Lung (tissue), 12 donors: Measurements from ENCODE around the gene SPACA5. TPM values are rescaled to one million over a fixed set of nuclear protein-coding genes. Genes with fewer than 3 reads are reported as not detected.

Experiments
- ATAC-seq: fragments of 200-7000 bp; cut with Tn5 transposase; one replicate; pipeline ENCODE4 v1.9.1; 2020; ENCODE audit warnings: moderate number of reproducible peaks; ENCODE audit not compliant: insufficient read depth, low FRiP score
- DNase-seq, 3 donors: peaks; one replicate each; pipeline ENCODE4 v3.0.0-alpha.2; 2013 to 2017
- H3K27ac ChIP-seq, 2 donors: one replicate each; pipeline ENCODE4 v1.5.1; 2013; ENCODE audit warnings: mild to moderate bottlenecking in 2 of 2, moderate library complexity in 2 of 2, control low read depth in 1 of 2, inconsistent platforms in 1 of 2, low read depth in 1 of 2, low read length in 1 of 2
- H3K27me3 ChIP-seq, 3 donors: one replicate each; pipeline ENCODE4 v1.5.1; 2013; ENCODE audit warnings: low read length in 2 of 3; ENCODE audit not compliant: control insufficient read depth in 3 of 3, insufficient read depth in 3 of 3
- H3K36me3 ChIP-seq, 4 donors: one replicate each; pipeline ENCODE4 v1.5.1; 2013; ENCODE audit warnings: low read length in 4 of 4, mild to moderate bottlenecking in 1 of 4, moderate library complexity in 1 of 4; ENCODE audit not compliant: control insufficient read depth in 4 of 4, insufficient read depth in 4 of 4
- H3K4me1 ChIP-seq, 5 donors: one replicate each; pipeline ENCODE4 v1.5.1; 2013; ENCODE audit warnings: low read length in 5 of 5, mild to moderate bottlenecking in 2 of 5, moderate library complexity in 1 of 5; ENCODE audit not compliant: control insufficient read depth in 5 of 5, insufficient read depth in 5 of 5
- H3K4me3 ChIP-seq: one replicate; pipeline ENCODE4 v1.5.1; 2013; ENCODE audit warnings: mild to moderate bottlenecking, control low read depth, moderate library complexity
- H3K9ac ChIP-seq, 2 donors: one replicate each; pipeline ENCODE4 v1.5.1; 2013; ENCODE audit warnings: low read length in 2 of 2, control low read depth in 1 of 2; ENCODE audit not compliant: insufficient read depth in 1 of 2
- H3K9me3 ChIP-seq, 4 donors: one replicate each; pipeline ENCODE4 v1.5.1; 2013; ENCODE audit warnings: low read length in 3 of 4, mild to moderate bottlenecking in 1 of 4, moderate library complexity in 1 of 4; ENCODE audit not compliant: control insufficient read depth in 4 of 4, insufficient read depth in 3 of 4
- WGBS, 2 donors: extraction: QIAGEN DNeasy Blood & Tissue Kit; methylation state at CpG; one replicate each; pipeline ENCODE4 v1.1.7; 2013; 5-methylcytosine and 5-hydroxymethylcytosine counted together
- polyA plus RNA-seq, 2 donors: library from polyadenylated mRNA; stranded (reverse); fragments of 200-250 nt; gene quantifications; one replicate each; pipeline ENCODE4 v1.2.1, GENCODE V29; 2013
- total RNA-seq, 2 donors: library from RNA; depleted of rRNA in 1 of 2; stranded (reverse); fragments of >200 nt in 1 of 2; gene quantifications; one replicate each; pipeline ENCODE4 v1.2.1, GENCODE V29; 2014 to 2021
- TF ChIP-seq, protein P1 (sequence below): IDR thresholded peaks from 2 replicates; pipeline ENCODE4 v1.5.1; 2012; ENCODE audit warnings: mild to moderate bottlenecking; ENCODE audit errors: control extremely low read depth, extremely low read depth
- donor health status: control.
- donor health status: control.
- donor health status: Bipolar disorder and iron deficiency.
- donor health status: healthy.
- donor health status: DM: yes; HTN: yes; CAD: no.

SPACA5 gene
- total and polyA plus RNA-seq, 4 donors, result not detected

DNA sequence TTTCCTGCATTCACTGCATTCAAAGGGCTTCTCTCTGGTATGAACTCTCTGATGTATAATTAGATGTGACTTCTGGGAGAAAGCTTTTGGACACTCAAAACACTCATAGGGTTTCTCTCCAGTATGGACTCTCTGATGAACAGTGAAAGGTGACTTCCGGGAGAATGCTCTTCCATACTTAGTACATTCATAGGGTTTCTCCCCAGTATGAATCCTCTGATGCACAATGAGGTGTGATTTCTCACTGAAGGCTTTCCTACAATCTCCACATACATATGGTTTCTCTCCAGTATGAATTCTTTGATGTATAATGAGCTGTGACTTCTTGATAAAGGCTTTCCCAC is 52.5 kb downstream of the SPACA5 start:
- H3K27ac ChIP-seq, result no peak overlapping the region
- no peaks in the 10 kb centered on the region for H3K27me3 ChIP-seq
- no peak overlapping the region for H3K9ac ChIP-seq
- ATAC-seq, result no peak
- 91 to 100% methylated on average over 1 of the region's 1 CpG for WGBS, 2 donors
- H3K36me3 ChIP-seq, result peaks cover 2 to 17% (median 13%) of the 10 kb centered on the region in 4 donors
- DNase-seq, result no peak
- TF ChIP-seq, protein P1, sequence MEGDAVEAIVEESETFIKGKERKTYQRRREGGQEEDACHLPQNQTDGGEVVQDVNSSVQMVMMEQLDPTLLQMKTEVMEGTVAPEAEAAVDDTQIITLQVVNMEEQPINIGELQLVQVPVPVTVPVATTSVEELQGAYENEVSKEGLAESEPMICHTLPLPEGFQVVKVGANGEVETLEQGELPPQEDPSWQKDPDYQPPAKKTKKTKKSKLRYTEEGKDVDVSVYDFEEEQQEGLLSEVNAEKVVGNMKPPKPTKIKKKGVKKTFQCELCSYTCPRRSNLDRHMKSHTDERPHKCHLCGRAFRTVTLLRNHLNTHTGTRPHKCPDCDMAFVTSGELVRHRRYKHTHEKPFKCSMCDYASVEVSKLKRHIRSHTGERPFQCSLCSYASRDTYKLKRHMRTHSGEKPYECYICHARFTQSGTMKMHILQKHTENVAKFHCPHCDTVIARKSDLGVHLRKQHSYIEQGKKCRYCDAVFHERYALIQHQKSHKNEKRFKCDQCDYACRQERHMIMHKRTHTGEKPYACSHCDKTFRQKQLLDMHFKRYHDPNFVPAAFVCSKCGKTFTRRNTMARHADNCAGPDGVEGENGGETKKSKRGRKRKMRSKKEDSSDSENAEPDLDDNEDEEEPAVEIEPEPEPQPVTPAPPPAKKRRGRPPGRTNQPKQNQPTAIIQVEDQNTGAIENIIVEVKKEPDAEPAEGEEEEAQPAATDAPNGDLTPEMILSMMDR, result no peak
- H3K4me1 ChIP-seq, result no peaks in the 10 kb centered on the region
- no peak overlapping the region for H3K4me3 ChIP-seq
- H3K9me3 ChIP-seq, result peaks cover 0 to 10% (median 4%) of the 10 kb centered on the region in 4 donors

Other genes starting within 250 kb of the SPACA5 start
- 10 to 100 TPM; 10.6 to 11.8 TPM for gene ZNF81, start 170.1 kb upstream of the SPACA5 start, total RNA-seq
- gene ZNF81, start 170.1 kb upstream of the SPACA5 start, polyA plus RNA-seq, result 1 to 10 TPM in 1 of 2 donors, under 1 TPM in 1; 0.75 to 2.5 TPM
- 1 to 10 TPM; 4.7 to 9.5 TPM for gene ZNF182, start 3.0 kb upstream of the SPACA5 start, total RNA-seq
- 1 to 10 TPM; 2.7 to 2.9 TPM for gene ZNF182, start 3.0 kb upstream of the SPACA5 start, polyA plus RNA-seq
- gene ZNF630, start 64.7 kb downstream of the SPACA5 start, total RNA-seq, result 1 to 10 TPM; 2.5 to 6.7 TPM
- 1 to 10 TPM in 1 of 2 donors, under 1 TPM in 1; 0.98 to 1.4 TPM for gene ZNF630, start 64.7 kb downstream of the SPACA5 start, polyA plus RNA-seq
- not detected for gene SPACA5B, start 123.6 kb downstream of the SPACA5 start, total RNA-seq
- gene SPACA5B, start 123.6 kb downstream of the SPACA5 start, polyA plus RNA-seq, result not detected
- gene SSX5, start 189.8 kb downstream of the SPACA5 start, total RNA-seq, result not detected
- not detected for gene SSX5, start 189.8 kb downstream of the SPACA5 start, polyA plus RNA-seq
- not detected for gene SSX1, start 248.4 kb downstream of the SPACA5 start, total RNA-seq
- not detected for gene SSX1, start 248.4 kb downstream of the SPACA5 start, polyA plus RNA-seq